ENCODE data around the gene ANKS1A.

GRCh38 chr6:34929241-34929978 is 40.4 kb downstream of the ANKS1A start:
- TF ChIP-seq EZH2 (IDR thresholded peaks at IDR 0.05) (no peak), CTCF (IDR thresholded peaks at IDR 0.05) (no peak), EZH2phosphoT487 (IDR thresholded peaks at IDR 0.05) (no peak)

Measured in neural progenitor cell (in vitro differentiated cells).